Astrocyte (in vitro differentiated cells and primary cell): ENCODE data around the gene FUT7. TPM values are rescaled to one million over a fixed set of nuclear protein-coding genes. Genes with fewer than 3 reads are reported as not detected.

ENCODE experiments used
- DNase-seq: peaks from one replicate; pipeline ENCODE4 v3.0.0-alpha.2; 2010; ENCODE audit warnings: low read depth
- FAIRE-seq: peaks from 2 replicates; lab custom pipeline; 2011; peaks lifted over from hg19 to GRCh38; lab: Jason Lieb, UNC
- H2AFZ ChIP-seq: 2 replicates; pipeline ENCODE4 v1.6.0; 2012; ENCODE audit warnings: low read depth, low read length, inconsistent platforms
- H3K27ac ChIP-seq: 2 replicates; pipeline ENCODE4 v1.5.1; 2011; ENCODE audit warnings: low read depth, low read length, inconsistent platforms
- H3K27me3 ChIP-seq: 2 replicates; pipeline ENCODE4 v1.6.0; 2011; ENCODE audit warnings: low read length, inconsistent platforms; ENCODE audit not compliant: insufficient read depth
- H3K36me3 ChIP-seq: 2 replicates; pipeline ENCODE4 v1.5.1; 2011; ENCODE audit warnings: low read length, inconsistent platforms; ENCODE audit not compliant: insufficient read depth
- H3K4me1 ChIP-seq: 2 replicates; pipeline ENCODE4 v1.5.1; 2011; ENCODE audit warnings: low read length, inconsistent platforms; ENCODE audit not compliant: insufficient read depth
- H3K4me2 ChIP-seq: 2 replicates; pipeline ENCODE4 v1.6.0; 2012; ENCODE audit warnings: low read length, inconsistent platforms
- H3K4me3 ChIP-seq: 2 replicates; pipeline ENCODE4 v1.5.1; 2011; ENCODE audit warnings: low read depth, mild to moderate bottlenecking, low read length, inconsistent platforms; ENCODE audit not compliant: insufficient read depth
- H3K79me2 ChIP-seq: 2 replicates; pipeline ENCODE4 v1.6.0; 2012; ENCODE audit warnings: mild to moderate bottlenecking, low read length, inconsistent platforms; ENCODE audit not compliant: insufficient read depth
- H3K9ac ChIP-seq: 2 replicates; pipeline ENCODE4 v1.6.0; 2012; ENCODE audit warnings: mild to moderate bottlenecking, low read length, inconsistent platforms
- H3K9me3 ChIP-seq: 2 replicates; pipeline ENCODE4 v1.5.1; 2012; ENCODE audit warnings: low read depth, mild to moderate bottlenecking, low read length, inconsistent platforms; ENCODE audit not compliant: insufficient read depth
- H4K20me1 ChIP-seq: 2 replicates; pipeline ENCODE4 v1.6.0; 2012; ENCODE audit warnings: low read length, inconsistent platforms; ENCODE audit not compliant: insufficient read depth
- H3K27ac Mint-ChIP-seq: one replicate; pipeline ENCODE4 v1.8.0; 2021; ENCODE audit warnings: mild to moderate bottlenecking, mixed read lengths; ENCODE audit not compliant: unreplicated experiment
- H3K27me3 Mint-ChIP-seq: one replicate; pipeline ENCODE4 v1.8.0; 2021; ENCODE audit warnings: low read depth, mixed read lengths; ENCODE audit not compliant: unreplicated experiment
- H3K36me3 Mint-ChIP-seq: one replicate; pipeline ENCODE4 v1.8.0; 2021; ENCODE audit warnings: low read depth, mixed read lengths; ENCODE audit not compliant: unreplicated experiment
- H3K4me1 Mint-ChIP-seq: one replicate; pipeline ENCODE4 v1.8.0; 2021; ENCODE audit warnings: low read depth, mixed read lengths; ENCODE audit not compliant: unreplicated experiment
- H3K4me3 Mint-ChIP-seq: one replicate; pipeline ENCODE4 v1.8.0; 2021; ENCODE audit warnings: mild to moderate bottlenecking, moderate library complexity, mixed read lengths; ENCODE audit not compliant: unreplicated experiment
- H3K9me3 Mint-ChIP-seq: one replicate; pipeline ENCODE4 v1.8.0; 2021; ENCODE audit warnings: mild to moderate bottlenecking, mixed read lengths; ENCODE audit not compliant: unreplicated experiment
- CTCF ChIP-seq: IDR thresholded peaks from 2 replicates; pipeline ENCODE4 v1.5.1; 2011; ENCODE audit warnings: low read depth, mild to moderate bottlenecking, inconsistent platforms, low read length, moderate library complexity; ENCODE audit not compliant: insufficient read depth
- EZH2 ChIP-seq: IDR thresholded peaks from 2 replicates; pipeline ENCODE4 v1.6.1; 2012; ENCODE audit warnings: mild to moderate bottlenecking, low read length, inconsistent platforms; ENCODE audit not compliant: insufficient read depth
- total RNA-seq: library from RNA; stranded (reverse); gene quantifications from 2 replicates; pipeline ENCODE4 v1.2.1, GENCODE V29; 2021

The FUT7 gene
- total RNA-seq, 1 donor from 2014 or later: not detected

- Mint-ChIP-seq H3K27ac (no peak overlapping the region), H3K9me3 (no peaks in the 10 kb centered on the region), H3K4me1 (no peaks in the 10 kb centered on the region), H3K36me3 (peaks cover 3% of the 10 kb centered on the region), H3K4me3 (peak overlapping the region; percentile 71), H3K27me3 (peaks cover 26% of the 10 kb centered on the region)
- peak overlapping the region; percentile 27 for H3K9ac ChIP-seq
- H3K36me3 ChIP-seq: no peaks in the 10 kb centered on the region
- DNase-seq: no peak
- H3K4me3 ChIP-seq: peak overlapping the region; percentile 61
- no peak for FAIRE-seq
- H4K20me1 ChIP-seq: peaks cover 14% of the 10 kb centered on the region
- H2AFZ ChIP-seq: peak overlapping the region; percentile 75
- H3K27me3 ChIP-seq: no peaks in the 10 kb centered on the region
- H3K27ac ChIP-seq: no peak overlapping the region
- H3K4me1 ChIP-seq: peaks cover 9% of the 10 kb centered on the region
- peak overlapping the region; percentile 86 for H3K4me2 ChIP-seq
- no peaks in the 10 kb centered on the region for H3K79me2 ChIP-seq
- TF ChIP-seq EZH2 (no peak), CTCF (no peak)
- H3K9me3 ChIP-seq: no peaks in the 10 kb centered on the region
Measured at GRCh38 chr9:137070906-137071275, 39.0 kb upstream of the FUT7 start.

DNA sequence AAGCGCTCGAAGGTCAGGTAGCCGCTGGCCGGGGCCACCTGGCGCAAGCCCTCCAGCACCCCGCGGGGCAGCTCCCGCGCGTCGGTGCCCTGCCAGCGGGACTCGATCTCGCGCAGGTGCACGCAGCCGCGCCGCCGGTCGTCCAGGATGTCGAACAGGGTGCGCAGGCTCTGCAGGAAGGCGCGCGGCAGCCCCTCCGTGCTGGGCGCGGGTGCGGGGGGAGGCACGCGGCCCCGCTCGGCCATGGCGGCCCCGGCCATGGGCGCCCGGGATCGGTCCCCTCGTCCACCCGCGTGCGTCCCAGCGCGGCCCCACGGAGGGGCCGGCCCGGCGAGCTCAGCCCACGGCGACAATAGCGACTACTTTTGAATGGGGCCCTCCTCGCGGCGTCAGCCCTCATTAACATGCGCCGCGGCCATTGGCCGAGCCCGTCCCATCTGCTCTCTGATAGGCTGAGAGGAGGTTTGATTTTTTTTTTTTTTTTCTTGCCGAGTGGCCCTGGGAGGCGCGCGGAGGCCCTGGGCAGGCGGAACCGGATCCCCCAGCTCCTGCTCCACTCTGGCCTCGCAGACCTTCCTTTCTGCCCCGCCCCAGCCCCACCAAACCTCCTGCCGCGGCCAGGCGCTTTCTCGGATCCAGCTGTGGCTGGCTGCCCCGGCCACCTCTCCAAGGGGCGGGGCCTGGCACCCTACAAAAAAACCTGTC, 38.5 kb upstream of the FUT7 start, which contains the start of gene SAPCD2:
TSS of gene SAPCD2 (minus strand) at position 357 of the 705 bp plus-strand sequence. CDS start at position 260, 97 bp downstream.
- peak within 1 kb of the TSS; percentile 71 for H3K4me3 Mint-ChIP-seq
- H3K36me3 Mint-ChIP-seq: peaks cover 3% of the 10 kb centered on the region
- H3K27me3 ChIP-seq: no peaks in the 10 kb centered on the region
- TF ChIP-seq EZH2 (no peak), CTCF (no peak)
- H3K4me1 ChIP-seq: peaks cover 9% of the 10 kb centered on the region
- H3K4me2 ChIP-seq: peak within 1 kb of the TSS; percentile 86
- FAIRE-seq: no peak
- no peaks in the 10 kb centered on the region for H3K4me1 Mint-ChIP-seq
- H3K4me3 ChIP-seq: peak within 1 kb of the TSS; percentile 61
- H3K27ac ChIP-seq: no peak within 1 kb of the TSS
- H2AFZ ChIP-seq: peak within 1 kb of the TSS; percentile 75
- H4K20me1 ChIP-seq: peaks cover 14% of the 10 kb centered on the region
- no peaks in the 10 kb centered on the region for H3K79me2 ChIP-seq
- H3K27me3 Mint-ChIP-seq: peaks cover 26% of the 10 kb centered on the region
- H3K9me3 Mint-ChIP-seq: no peaks in the 10 kb centered on the region
- peak; percentile 73 for DNase-seq
- H3K9ac ChIP-seq: peak within 1 kb of the TSS; percentile 27
- H3K27ac Mint-ChIP-seq: no peak within 1 kb of the TSS
- H3K9me3 ChIP-seq: no peaks in the 10 kb centered on the region
- H3K36me3 ChIP-seq: no peaks in the 10 kb centered on the region
